Thyroid gland (tissue), 4 donors: ENCODE results near the gene SULT1C3.

Source experiments
- POLR2A ChIP-seq, 2 donors: fragments of 450-650 bp; IDR thresholded peaks; one replicate each; pipeline ENCODE4 v1.6.1; 2017; ENCODE audit warnings: antibody characterized with exemption in 2 of 2, mild to moderate bottlenecking in 2 of 2, moderate library complexity in 1 of 2
- TF ChIP-seq, protein P1 (sequence below), 6 experiments: fragments of 200-600 bp in 3 of 6; fragments of 450-650 bp in 3 of 6; sonication (generic) in 3 of 6; IDR thresholded peaks; one replicate each; pipeline ENCODE4 v1.5.1; 2016 to 2019; ENCODE audit warnings: antibody characterized with exemption in 6 of 6, mild to moderate bottlenecking in 2 of 6, inconsistent platforms in 1 of 6, moderate library complexity in 1 of 6

DNA sequence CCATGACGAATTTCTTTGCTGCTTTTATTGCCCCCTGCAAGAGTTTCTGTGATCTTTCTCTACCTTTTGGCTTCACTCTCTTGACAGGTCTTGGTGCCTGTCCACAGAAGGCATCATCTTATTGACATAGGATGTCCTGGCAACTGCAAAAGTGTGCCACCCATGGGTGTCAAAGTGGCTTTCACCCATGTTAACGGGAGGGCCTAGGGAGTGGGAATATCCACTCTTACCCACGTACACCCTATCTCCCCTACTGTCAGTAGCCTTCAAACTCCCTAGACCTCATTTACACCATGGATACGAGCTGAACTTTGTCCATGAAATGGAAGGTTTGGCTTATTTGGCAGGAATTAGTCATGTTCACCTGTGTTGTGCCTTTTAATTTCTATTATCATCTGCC is 16.2 kb upstream of the SULT1C3 start:
- TF ChIP-seq, protein P1, sequence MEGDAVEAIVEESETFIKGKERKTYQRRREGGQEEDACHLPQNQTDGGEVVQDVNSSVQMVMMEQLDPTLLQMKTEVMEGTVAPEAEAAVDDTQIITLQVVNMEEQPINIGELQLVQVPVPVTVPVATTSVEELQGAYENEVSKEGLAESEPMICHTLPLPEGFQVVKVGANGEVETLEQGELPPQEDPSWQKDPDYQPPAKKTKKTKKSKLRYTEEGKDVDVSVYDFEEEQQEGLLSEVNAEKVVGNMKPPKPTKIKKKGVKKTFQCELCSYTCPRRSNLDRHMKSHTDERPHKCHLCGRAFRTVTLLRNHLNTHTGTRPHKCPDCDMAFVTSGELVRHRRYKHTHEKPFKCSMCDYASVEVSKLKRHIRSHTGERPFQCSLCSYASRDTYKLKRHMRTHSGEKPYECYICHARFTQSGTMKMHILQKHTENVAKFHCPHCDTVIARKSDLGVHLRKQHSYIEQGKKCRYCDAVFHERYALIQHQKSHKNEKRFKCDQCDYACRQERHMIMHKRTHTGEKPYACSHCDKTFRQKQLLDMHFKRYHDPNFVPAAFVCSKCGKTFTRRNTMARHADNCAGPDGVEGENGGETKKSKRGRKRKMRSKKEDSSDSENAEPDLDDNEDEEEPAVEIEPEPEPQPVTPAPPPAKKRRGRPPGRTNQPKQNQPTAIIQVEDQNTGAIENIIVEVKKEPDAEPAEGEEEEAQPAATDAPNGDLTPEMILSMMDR (IDR thresholded peaks at IDR 0.05), result no peak
- TF ChIP-seq POLR2A (IDR thresholded peaks at IDR 0.05), result no peak
